GM19025 (cell line): ENCODE data around the gene MRPL40.
"Not testable (repeated sequence)": the region's sequence is repeated elsewhere in the genome, so short reads cannot be mapped to it uniquely, and the experiment has no call there.

ENCODE experiments used
- ATAC-seq: cut with Tn5 transposase; IDR thresholded peaks from one replicate; pipeline ENCODE4 v1.9.1; 2021; ENCODE audit warnings: mild to moderate bottlenecking, low read depth, moderate library complexity; ENCODE audit not compliant: unreplicated experiment

MRPL40 gene

GRCh38 chr22:19436444-19437161 lies 4.3 kb downstream of the MRPL40 start:
- not testable (repeated sequence) for ATAC-seq

GRCh38 chr22:19438298-19438697 lies 6.0 kb downstream of the MRPL40 start:
- ATAC-seq: no peak

GRCh38 chr22:19440411-19441195 lies 8.3 kb downstream of the MRPL40 start:
- ATAC-seq: no peak

GRCh38 chr22:19442166-19442565 lies 9.8 kb downstream of the MRPL40 start:
- ATAC-seq: no peak

- no peak for ATAC-seq
These were observed 11.3 kb downstream of the MRPL40 start for GRCh38 chr22:19443544-19444211.

- not testable (repeated sequence) for ATAC-seq
These were observed 13.1 kb downstream of the MRPL40 start for GRCh38 chr22:19445279-19445982.

- no peak for ATAC-seq
These were observed 14.4 kb downstream of the MRPL40 start for GRCh38 chr22:19446603-19447329.

- ATAC-seq: peak; percentile 77
These were observed 15.2 kb downstream of the MRPL40 start, which contains the start of gene C22orf39 for GRCh38 chr22:19447330-19448075. Gene C22orf39, minus strand, starts transcription at chr22:19447711. Its CDS starts 23 bp downstream, at chr22:19447688.

GRCh38 chr22:19448076-19448607 lies 15.8 kb downstream of the MRPL40 start:
- no peak for ATAC-seq

GRCh38 chr22:19448739-19449421 lies 16.5 kb downstream of the MRPL40 start:
- no peak for ATAC-seq

- ATAC-seq: no peak
These were observed 17.1 kb downstream of the MRPL40 start for GRCh38 chr22:19449422-19449767.

GRCh38 chr22:19450363-19451175 lies 18.2 kb downstream of the MRPL40 start:
- no peak for ATAC-seq

GRCh38 chr22:19451570-19451969 lies 19.2 kb downstream of the MRPL40 start:
- no peak for ATAC-seq

- ATAC-seq: no peak
These were observed 21.4 kb downstream of the MRPL40 start for GRCh38 chr22:19453718-19454117.

GRCh38 chr22:19454156-19454555 lies 21.8 kb downstream of the MRPL40 start:
- ATAC-seq: no peak

GRCh38 chr22:19455033-19455432 lies 22.7 kb downstream of the MRPL40 start:
- ATAC-seq: no peak

- ATAC-seq: no peak
These were observed 23.4 kb downstream of the MRPL40 start for GRCh38 chr22:19455585-19456370.
